HG02588 (cell line): ENCODE data around the gene MIER2.
"Not testable (repeated sequence)": the region's sequence is repeated elsewhere in the genome, so short reads cannot be mapped to it uniquely, and the experiment has no call there.

Experiments
- ATAC-seq: cut with Tn5 transposase; IDR thresholded peaks from one replicate; pipeline ENCODE4 v1.9.1; 2021; ENCODE audit warnings: mild to moderate bottlenecking, moderate library complexity; ENCODE audit not compliant: unreplicated experiment

MIER2 gene

GRCh38 chr19:362683-363082, 18.1 kb upstream of the MIER2 start:
- ATAC-seq = no peak

DNA sequence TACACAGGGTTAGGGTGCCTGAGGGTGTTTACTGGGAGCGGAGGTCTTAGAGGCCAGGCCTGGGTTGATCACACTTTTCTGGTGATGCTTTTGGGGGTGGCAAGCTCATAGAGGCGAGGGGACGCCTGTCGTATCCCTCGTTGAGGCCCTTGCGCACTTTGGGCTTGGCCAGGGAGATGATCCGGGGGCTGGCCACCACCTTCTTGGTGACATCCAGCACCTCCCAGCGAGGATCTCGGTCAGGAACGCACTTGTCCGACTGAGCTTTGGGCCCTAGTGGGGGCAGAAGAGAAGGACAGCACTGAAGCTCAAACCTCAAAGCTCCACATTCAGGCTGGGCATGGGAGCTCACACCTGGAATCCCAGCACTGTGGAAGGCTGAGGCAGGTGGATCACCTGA, 17.6 kb upstream of the MIER2 start:
- no peak for ATAC-seq

DNA sequence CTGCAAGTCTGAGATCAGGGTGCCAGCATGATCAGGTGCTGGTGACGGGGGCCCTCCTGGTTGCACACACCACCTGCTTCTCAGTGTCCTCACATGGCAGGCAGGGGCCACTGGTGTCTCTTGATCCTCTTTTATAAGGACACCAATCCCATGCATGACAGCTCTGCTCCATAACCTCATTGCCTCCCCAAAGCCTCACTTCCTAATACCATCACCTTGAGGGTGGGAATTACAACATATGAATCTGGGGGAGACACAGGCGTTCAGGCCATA, 15.0 kb upstream of the MIER2 start:
- ATAC-seq = no peak

GRCh38 chr19:355536-355935, 10.9 kb upstream of the MIER2 start:
- ATAC-seq = not testable (repeated sequence)

DNA sequence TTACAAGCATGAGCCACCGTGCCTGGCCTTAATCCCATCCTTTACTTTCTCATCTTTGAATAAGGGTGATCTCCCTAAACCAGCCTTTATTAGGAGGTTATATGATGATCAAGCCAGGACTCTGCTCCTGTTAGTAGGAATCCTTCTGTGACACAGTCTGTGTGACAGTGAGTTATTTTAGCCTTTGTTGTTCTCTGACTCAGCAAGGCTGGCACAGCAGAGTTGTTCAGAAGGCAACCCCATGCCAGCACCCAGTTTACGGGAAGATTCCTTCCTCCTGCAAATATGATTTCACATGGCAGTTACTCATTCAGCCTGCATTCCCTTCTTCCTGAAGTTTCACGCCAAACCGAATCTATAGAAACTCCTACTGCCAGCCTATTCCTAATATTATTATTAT, 10.5 kb upstream of the MIER2 start:
- ATAC-seq = no peak

DNA sequence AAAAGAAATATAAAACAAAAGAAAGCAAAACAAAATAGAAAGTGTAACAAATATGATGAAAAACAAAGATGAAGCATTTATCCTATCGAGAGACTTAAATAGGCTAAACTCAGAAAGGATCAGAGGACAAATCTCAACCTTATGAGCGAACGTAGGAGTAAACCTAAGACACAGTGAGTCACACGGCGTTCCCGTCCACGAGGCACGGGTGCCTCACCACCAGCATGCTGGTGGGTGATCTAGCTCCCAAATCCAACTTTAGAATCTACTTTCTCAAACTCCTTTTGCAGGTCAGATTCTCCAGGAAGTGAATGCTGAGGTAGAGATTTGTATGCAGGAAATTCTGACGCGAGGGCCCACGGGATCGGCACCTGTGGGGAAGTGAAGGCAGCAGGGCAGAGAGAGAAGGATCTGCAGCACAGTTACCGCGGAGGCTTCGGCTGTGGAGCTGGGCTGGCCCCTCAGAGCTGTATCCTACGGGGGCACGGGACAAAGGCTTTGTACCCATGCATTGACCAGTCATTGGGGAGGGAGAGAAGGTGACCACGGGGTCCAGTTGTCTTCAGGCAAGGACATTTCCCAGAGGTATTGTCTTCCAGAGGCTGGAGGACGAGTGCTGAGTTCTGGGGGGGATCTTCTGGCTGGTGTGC, 7.5 kb upstream of the MIER2 start:
- no peak for ATAC-seq

GRCh38 chr19:347946-348861, 3.6 kb upstream of the MIER2 start:
- no peak for ATAC-seq

GRCh38 chr19:345320-345879, 804 bp upstream of the MIER2 start:
- ATAC-seq = no peak

DNA sequence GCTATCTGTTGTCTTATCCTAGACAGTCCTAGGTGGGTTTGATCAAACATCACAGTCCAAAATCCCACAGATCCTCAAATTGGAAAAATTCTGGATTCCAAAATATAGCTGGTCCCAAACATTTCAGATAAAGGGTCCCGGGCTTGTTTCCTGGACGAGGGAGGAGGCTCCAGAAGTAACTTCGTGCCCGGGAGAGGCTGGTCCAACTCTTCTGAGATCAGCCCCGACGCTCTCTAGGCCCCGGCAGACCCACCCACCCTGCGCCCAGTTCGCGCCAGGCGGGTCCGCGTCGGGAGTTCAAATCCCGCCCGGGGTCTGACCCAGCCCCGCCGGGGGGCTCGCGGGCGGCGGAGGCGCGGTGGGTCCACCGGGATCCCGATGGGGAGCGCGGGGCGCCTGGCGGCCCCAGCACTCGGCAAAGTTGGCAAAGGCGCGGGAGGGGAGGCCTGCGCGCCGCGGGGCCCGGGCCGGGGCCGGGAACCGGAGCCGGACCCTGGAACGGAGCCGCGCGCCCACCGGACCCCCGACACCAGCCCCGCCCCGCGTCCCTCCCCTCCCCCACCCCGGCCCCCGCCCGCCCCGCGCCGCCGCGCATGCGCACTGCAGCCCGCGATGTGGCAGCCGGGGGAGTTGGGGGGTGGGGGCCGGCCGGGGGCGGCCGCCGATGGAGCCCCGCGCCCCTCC, 513 bp downstream of the MIER2 start:
- ATAC-seq = peak; percentile 39

DNA sequence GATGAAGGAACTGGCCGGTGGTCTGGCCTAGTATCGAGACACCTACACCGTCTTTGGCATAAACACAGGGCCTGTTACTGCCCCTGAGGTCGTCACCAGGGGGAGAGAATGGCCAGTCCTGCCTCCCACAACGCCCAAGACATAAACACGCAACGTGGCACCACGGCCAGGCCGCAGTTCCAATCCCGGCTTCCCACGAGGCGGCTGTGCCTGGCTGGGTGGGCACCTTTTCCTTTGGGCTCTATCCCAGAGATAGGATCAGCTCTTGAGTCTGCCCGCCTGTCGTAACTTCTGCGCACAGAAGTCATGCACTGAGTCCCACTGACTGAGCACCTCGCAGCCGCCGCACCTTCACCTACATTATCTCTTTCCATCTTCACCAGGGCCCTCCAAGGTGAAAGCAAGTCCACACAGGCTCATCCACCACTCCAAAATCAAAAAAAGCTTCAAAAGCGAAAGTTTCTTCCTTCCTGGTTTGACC, 1.1 kb downstream of the MIER2 start:
- no peak for ATAC-seq

DNA sequence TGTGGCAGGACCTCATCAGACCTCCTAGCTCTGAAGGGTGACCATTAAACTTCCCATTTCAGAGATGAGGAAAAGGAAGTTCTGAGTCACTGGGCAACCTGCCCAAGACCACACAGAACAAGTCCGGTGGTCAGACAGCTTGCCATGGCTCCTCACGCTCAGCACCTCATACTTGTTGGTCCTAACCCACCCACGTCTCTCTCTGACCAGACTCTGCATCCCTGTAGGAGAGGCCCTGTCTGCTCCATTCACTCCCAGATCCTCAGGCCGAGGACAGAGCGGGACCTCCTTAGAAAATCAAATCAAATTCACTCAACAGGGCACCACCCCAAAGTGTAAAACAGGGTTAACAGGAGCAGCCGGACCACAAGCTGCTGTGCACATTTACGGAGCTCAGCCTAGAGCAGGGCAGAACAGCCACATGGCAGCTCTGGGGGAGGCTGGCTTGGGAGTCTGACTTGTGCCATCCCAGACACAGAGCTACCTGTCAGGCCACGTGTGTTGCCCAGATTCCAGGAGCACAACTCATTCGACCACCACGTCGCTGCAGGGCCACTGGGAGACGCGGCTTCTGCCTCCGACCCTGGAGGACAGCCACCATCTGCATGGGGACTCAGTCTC, 1.7 kb downstream of the MIER2 start:
- ATAC-seq = no peak

GRCh38 chr19:342128-342455, 2.5 kb downstream of the MIER2 start:
- ATAC-seq = no peak

DNA sequence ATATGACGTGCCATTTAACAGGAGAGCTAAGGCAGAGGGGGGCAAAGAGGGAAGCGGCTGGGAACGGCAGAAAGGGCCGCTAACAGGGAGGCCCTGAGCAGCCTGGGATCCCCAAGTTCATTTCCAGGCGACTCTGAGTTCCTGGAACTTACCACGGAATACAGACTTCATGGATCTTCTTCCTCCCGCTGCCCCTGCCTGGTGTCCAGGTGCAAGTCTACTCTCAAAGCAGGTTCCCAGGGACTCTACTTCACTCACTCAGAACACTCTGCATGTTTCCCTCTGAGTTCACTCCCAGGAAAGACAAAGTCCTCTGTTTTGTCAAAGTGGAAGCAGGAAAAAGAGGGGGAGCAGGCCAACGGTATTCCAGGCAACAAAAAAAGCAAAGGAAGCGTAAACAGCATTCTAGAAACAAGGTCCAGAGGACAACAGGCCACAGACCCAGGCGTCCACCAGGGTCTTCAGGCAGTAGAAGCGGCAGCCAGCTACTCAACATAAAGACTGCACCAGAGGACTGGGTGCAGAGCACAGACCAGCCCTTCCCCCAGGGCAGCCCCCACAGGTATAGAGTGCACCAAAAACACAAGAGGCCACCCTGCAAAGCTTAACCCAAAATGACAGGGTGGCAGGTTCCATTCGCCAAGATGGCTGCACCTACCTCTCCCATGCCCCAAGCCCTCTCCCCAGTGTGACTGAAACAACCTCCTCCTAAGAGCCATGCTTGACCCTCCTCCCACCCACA, 3.0 kb downstream of the MIER2 start:
- ATAC-seq = no peak

- no peak for ATAC-seq
Measured at GRCh38 chr19:340620-341385, 3.8 kb downstream of the MIER2 start.

GRCh38 chr19:339262-339887, 5.2 kb downstream of the MIER2 start:
- ATAC-seq = no peak

DNA sequence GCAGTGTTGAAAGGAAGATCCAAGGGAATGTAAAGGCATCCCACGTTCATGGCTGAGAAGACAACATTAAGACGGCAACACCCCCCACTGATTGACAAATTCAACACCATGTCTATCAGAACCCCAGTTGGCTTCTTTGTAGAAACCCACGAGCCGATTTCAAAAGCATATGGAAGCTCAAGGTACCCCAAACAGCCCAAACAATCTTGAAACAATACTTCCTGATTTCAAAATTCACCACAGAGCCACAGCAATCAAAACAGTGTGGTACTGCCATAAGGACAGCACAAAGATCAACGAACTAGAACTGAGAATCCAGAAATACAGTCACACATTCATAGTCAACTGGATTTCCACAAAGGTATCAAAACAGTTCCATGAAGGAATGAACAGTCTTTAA, 6.2 kb downstream of the MIER2 start:
- ATAC-seq = no peak

DNA sequence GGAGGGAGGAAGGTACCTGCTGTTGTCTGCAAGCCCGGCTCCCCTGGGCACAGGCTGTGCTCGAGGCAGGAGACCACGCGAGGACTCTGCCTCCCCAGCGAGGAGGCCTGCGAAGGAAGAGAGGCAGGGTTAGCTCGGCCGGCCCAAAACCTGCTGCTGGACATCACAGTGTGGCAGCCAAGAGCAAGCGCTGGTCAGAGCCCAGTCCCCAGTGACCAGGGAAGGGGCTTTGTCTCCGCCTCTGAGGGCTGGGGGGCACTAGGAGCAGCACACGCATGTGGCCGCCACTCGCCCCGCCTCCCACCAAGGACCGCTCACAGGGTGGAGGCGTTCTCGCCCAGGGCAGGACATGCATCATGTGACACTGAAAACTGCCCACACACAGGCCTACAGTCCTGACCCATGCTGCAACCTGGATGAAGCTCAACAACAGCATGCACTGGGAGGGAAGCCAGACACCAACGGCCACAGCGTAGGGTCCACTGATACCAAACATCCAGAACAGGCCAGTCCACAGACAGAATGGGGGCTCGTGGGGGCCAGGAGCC, 8.5 kb downstream of the MIER2 start:
- ATAC-seq = no peak

GRCh38 chr19:335486-336066, 9.0 kb downstream of the MIER2 start:
- no peak for ATAC-seq

DNA sequence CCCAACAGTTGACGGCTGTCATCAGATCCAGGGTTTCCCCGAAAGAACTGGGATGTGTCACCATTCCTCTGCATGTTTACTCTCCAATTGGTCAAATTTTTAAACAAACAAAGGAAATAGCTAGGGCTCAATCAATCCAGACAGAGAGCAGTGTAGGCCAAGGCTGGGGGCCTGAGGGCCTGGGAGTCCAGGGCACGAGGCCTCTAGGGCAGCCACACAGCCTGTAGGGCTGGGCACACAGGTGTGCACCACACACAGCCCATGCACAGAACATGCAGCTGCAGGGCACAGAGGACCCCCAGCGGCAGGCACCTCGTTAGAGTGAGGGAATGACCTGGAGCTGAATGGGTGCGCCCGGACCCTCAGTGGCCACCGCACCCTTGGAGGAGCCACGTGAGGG, 9.5 kb downstream of the MIER2 start:
- no peak for ATAC-seq
